Spleen (tissue), 11 donors: ENCODE results near the gene RALBP1. TPM values are rescaled to one million over a fixed set of nuclear protein-coding genes. Genes with fewer than 3 reads are reported as not detected.

Experiments used
- DNase-seq: peaks from one replicate; pipeline ENCODE4 v3.0.0-alpha.2; 2020
- H3K27ac ChIP-seq, 8 donors: fragments of 200-600 bp; sonication (generic) in 7 of 8; 1 replicate in 4 of 8; 2 replicates in 4 of 8; pipeline versions ENCODE4 v1.5.0 to v1.8.0; 2016 to 2021; ENCODE audit warnings: inconsistent platforms in 4 of 8, mild to moderate bottlenecking in 4 of 8, moderate library complexity in 1 of 8
- H3K27me3 ChIP-seq, 7 donors: fragments of 200-600 bp; sonication (generic) in 6 of 7; replicated peaks in 1 of 7; 1 replicate in 4 of 7; 2 replicates in 3 of 7; pipeline versions ENCODE4 v1.5.0 to v1.8.0; 2016 to 2021; ENCODE audit warnings: inconsistent platforms in 3 of 7, mild to moderate bottlenecking in 1 of 7
- H3K36me3 ChIP-seq, 6 donors: fragments of 200-600 bp; sonication (generic) in 5 of 6; 1 replicate in 4 of 6; 2 replicates in 2 of 6; pipeline versions ENCODE4 v1.5.0 to v1.8.0; 2016 to 2021; ENCODE audit warnings: inconsistent platforms in 2 of 6
- H3K4me1 ChIP-seq, 6 donors: fragments of 200-600 bp; sonication (generic) in 5 of 6; 1 replicate in 3 of 6; 2 replicates in 3 of 6; pipeline versions ENCODE4 v1.5.0 to v1.8.0; 2016 to 2021; ENCODE audit warnings: inconsistent platforms in 3 of 6
- H3K4me3 ChIP-seq, 8 donors: fragments of 200-600 bp; sonication (generic) in 7 of 8; 1 replicate in 4 of 8; 2 replicates in 4 of 8; pipeline versions ENCODE4 v1.5.0 to v1.8.0; 2016 to 2021; ENCODE audit warnings: inconsistent platforms in 4 of 8, mild to moderate bottlenecking in 4 of 8, moderate library complexity in 2 of 8
- H3K9me3 ChIP-seq, 8 donors: fragments of 200-600 bp; sonication (generic) in 7 of 8; 1 replicate in 4 of 8; 2 replicates in 4 of 8; pipeline versions ENCODE4 v1.5.0 to v1.8.0; 2016 to 2021; ENCODE audit warnings: inconsistent platforms in 4 of 8
- POLR2A ChIP-seq, 3 donors: fragments of 450-650 bp; IDR thresholded peaks; one replicate each; pipeline ENCODE4 v1.5.1; 2017; ENCODE audit warnings: antibody characterized with exemption in 3 of 3, mild to moderate bottlenecking in 1 of 3
- POLR2AphosphoS5 ChIP-seq, 3 donors: sonication (generic); formaldehyde crosslinking; IDR thresholded peaks; one replicate each; pipeline ENCODE4 v1.5.1; 2017; ENCODE audit warnings: antibody characterized with exemption in 3 of 3
- WGBS, 5 donors: extraction: QIAGEN DNeasy Blood & Tissue Kit in 3 of 5; methylation state at CpG; one replicate each; pipeline versions ENCODE4 v1.1.5 to v1.1.7; 2013 to 2018; 5-methylcytosine and 5-hydroxymethylcytosine counted together
- intact Hi-C: fragments of 100-400 bp; cut with DNase I; formaldehyde crosslinking; loops from one replicate; pipeline ENCODE4 v1.15.0; 2023; ENCODE audit warnings: low total_unique reads
- polyA plus RNA-seq, 3 donors: library from polyadenylated mRNA; stranded (reverse); fragments of 200-250 nt; gene quantifications; one replicate each; pipeline ENCODE4 v1.2.1, GENCODE V29; 2013
- total RNA-seq, 7 donors: library from RNA; depleted of rRNA in 3 of 7; stranded (reverse); fragments of >200 nt in 3 of 7; fragmentation: NEBNext Ultra II Directional in 4 of 7; extraction: Animal tissue kit (Norgen Biotek cat#: 25700) in 4 of 7; gene quantifications; one replicate each; pipeline versions ENCODE4 v1.1.0 to v1.2.1, GENCODE V29; 2016 to 2021
- TF ChIP-seq, protein P1 (sequence below), 11 experiments: fragments of 200-600 bp in 7 of 11; fragments of 450-650 bp in 4 of 11; sonication (generic) in 4 of 11; IDR thresholded peaks in 8 of 11; conservative IDR thresholded peaks in 3 of 11; 1 replicate in 7 of 11; 2 replicates in 4 of 11; pipeline versions ENCODE4 v1.4.0 to v1.8.0; 2016 to 2021; ENCODE audit warnings: antibody characterized with exemption in 11 of 11, inconsistent platforms in 4 of 11, mild to moderate bottlenecking in 1 of 11
- donor health status: healthy with polysubstance abuse.
- donor health status: DM: no; HTN: no; CAD: no; lungs with moderate emphysema.
- donor health status: DM: no; HTN: no; CAD: no.
- donor health status: Bipolar disorder and iron deficiency.
- donor health status: healthy.
- donor health status: DM: no; HTN: no; CAD: no.
- donor health status: DM: yes; HTN: yes; CAD: no.

Gene RALBP1
- total and polyA plus RNA-seq, 10 donors = 13.6 to 76.4 (median 50.0) TPM

DNA sequence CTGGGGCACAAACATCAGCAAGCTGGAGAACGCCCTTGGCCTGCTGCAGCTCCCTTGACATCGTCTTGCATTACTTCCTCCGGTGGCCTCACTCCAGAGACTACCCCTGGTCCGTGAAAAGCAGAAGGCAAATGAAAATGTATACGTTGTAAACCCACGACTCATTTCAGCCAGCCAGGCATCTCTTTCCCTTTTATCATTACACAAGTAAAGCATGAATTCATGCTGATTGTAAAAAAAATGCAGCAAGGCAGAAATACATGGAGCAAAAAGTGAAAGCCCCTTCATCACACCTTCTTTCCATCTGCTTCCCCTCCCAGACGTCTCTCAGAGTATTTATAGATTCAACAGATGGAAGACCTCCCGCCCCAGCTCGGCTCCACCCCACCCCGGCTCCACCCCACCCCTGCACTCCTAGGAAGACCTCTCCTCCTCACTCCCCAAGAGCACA is 41.6 kb upstream of the RALBP1 start:
- intact Hi-C loops = no loop called here
- no peak for DNase-seq
- Histone ChIP-seq H3K4me3 (peak overlapping the region in 1 of 8 donors; percentile 9), H3K9me3 (no peaks in the 10 kb centered on the region), H3K36me3 (no peaks in the 10 kb centered on the region), H3K4me1 (peaks cover 0 to 18% (median 11%) of the 10 kb centered on the region in 6 donors), H3K27me3 (no peaks in the 10 kb centered on the region), H3K27ac (peak overlapping the region in 3 of 8 donors; percentile 14 to 34 (median 33))
- 9 to 15% (median 10%) methylated on average over 10 of the region's 10 CpGs for WGBS, 5 donors
- no peak for TF ChIP-seq POLR2AphosphoS5 (IDR thresholded peaks at IDR 0.05)
- no peak for TF ChIP-seq POLR2A (IDR thresholded peaks at IDR 0.05)
- TF ChIP-seq, protein P1, sequence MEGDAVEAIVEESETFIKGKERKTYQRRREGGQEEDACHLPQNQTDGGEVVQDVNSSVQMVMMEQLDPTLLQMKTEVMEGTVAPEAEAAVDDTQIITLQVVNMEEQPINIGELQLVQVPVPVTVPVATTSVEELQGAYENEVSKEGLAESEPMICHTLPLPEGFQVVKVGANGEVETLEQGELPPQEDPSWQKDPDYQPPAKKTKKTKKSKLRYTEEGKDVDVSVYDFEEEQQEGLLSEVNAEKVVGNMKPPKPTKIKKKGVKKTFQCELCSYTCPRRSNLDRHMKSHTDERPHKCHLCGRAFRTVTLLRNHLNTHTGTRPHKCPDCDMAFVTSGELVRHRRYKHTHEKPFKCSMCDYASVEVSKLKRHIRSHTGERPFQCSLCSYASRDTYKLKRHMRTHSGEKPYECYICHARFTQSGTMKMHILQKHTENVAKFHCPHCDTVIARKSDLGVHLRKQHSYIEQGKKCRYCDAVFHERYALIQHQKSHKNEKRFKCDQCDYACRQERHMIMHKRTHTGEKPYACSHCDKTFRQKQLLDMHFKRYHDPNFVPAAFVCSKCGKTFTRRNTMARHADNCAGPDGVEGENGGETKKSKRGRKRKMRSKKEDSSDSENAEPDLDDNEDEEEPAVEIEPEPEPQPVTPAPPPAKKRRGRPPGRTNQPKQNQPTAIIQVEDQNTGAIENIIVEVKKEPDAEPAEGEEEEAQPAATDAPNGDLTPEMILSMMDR (IDR thresholded peaks at IDR 0.05 in 8 of 11, conservative IDR thresholded peaks at IDR 0.05 in 3 of 11) = no peak

DNA sequence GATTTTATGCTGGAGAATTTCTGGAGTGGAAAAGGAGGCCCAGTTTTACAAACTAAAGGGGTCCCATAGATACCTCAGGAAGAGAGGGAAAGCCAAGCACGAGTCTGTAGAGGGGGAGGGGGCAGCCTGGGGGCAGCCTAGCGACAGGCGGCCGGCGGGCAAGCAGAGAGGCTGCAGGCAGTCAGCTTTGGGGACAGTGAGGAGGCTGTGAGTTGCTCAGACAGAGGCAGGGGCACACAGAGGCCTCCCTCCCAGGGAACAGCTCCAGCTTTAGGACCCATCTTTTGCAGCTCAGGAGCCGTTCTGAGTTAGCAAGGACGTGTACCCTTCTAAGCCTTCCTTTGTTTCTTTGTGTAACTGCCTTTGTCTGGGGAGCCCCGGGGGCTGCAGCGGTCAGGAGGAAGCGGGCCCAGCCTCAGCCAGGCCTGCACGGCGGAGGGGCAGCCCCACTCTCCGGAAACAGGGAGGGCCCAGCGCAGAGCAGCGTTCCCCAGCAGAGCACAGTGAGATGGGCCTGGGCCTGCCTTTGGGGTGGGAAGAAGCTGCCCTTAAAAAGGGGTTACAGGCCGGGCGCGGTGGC is 41.1 kb upstream of the RALBP1 start:
- no peaks in the 10 kb centered on the region for H3K27me3 ChIP-seq
- peaks cover 0 to 18% (median 11%) of the 10 kb centered on the region in 6 donors for H3K4me1 ChIP-seq
- H3K4me3 ChIP-seq = peak overlapping the region in 1 of 8 donors; percentile 9
- peak overlapping the region in 5 of 8 donors; percentile 14 to 34 (median 22) for H3K27ac ChIP-seq
- 29 to 49% (median 44%) methylated on average over 13 to 18 of the region's 18 CpGs for WGBS, 5 donors
- no peaks in the 10 kb centered on the region for H3K36me3 ChIP-seq
- no peak for TF ChIP-seq POLR2A (IDR thresholded peaks at IDR 0.05)
- TF ChIP-seq POLR2AphosphoS5 (IDR thresholded peaks at IDR 0.05) = no peak
- TF ChIP-seq, protein P1 (IDR thresholded peaks at IDR 0.05 in 8 of 11, conservative IDR thresholded peaks at IDR 0.05 in 3 of 11) = no peak
- H3K9me3 ChIP-seq = no peaks in the 10 kb centered on the region
- intact Hi-C loops = no loop called here
- DNase-seq = no peak

DNA sequence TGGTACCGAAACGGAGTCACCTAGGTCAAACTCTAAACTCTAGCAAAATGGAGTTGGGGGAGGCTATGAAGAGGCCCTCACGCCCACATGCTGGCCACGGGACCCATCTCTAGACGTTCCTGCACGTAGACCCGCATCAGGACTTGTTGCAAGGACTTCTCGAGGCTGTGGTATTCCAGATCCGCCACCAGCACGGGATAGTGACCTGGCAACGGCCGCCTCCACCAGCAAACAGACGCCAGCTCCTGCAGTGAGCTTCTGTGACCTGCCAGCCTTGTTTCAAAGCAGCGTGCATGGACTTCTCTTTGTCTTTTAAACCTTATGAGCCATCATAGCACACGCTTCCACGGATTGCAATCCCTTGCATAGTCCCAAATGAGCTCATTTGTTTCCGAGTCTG is 40.3 kb upstream of the RALBP1 start:
- Histone ChIP-seq H3K36me3 (no peaks in the 10 kb centered on the region), H3K9me3 (no peaks in the 10 kb centered on the region), H3K27ac (no peak overlapping the region), H3K27me3 (no peaks in the 10 kb centered on the region), H3K4me3 (no peak overlapping the region), H3K4me1 (peaks cover 0 to 18% (median 11%) of the 10 kb centered on the region in 6 donors)
- TF ChIP-seq POLR2AphosphoS5 (IDR thresholded peaks at IDR 0.05) (no peak), POLR2A (IDR thresholded peaks at IDR 0.05) (no peak)
- TF ChIP-seq, protein P1 (IDR thresholded peaks at IDR 0.05 in 8 of 11, conservative IDR thresholded peaks at IDR 0.05 in 3 of 11) = no peak
- WGBS, 5 donors = 89 to 98% (median 95%) methylated on average over 17 of the region's 17 CpGs
- intact Hi-C loops = no loop called here
- no peak for DNase-seq

DNA sequence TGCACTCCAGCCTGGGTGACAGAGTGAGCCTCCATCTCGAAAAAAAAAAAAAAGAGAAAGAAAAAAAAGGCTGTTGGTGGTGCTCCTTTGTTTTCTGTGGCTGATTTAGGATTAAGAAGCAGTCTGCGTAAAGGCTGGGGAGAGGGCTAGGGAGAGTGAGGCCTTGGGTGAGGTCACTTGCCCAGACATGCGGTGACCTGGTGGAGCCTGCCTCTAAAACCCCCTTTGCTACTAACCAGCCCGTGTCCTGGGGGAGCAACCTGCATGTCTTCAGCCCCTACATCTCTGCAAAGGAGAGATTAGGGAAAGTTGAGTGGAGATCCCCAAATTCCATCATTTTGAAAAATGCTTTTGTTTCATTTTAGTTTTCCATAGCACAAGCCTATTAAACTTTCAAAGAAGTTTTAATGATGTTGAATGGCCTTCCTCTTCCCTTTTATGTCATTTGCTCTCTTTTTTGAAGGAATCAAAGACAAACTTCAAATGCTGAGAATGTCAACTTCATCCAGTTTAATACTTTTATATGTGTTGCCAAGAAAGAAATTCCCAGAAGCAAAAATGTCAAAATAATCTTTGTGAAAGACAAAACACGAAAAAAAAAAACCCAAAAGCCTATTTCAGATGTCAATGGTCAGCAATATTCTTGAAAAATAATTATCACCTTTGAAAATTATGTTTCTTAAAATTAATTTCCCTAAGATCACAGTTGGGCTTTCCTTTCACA is 38.9 kb upstream of the RALBP1 start:
- peaks cover 0 to 18% (median 11%) of the 10 kb centered on the region in 6 donors for H3K4me1 ChIP-seq
- no peaks in the 10 kb centered on the region for H3K36me3 ChIP-seq
- no peaks in the 10 kb centered on the region for H3K9me3 ChIP-seq
- WGBS, 5 donors = 67 to 87% (median 80%) methylated on average over 5 of the region's 5 CpGs
- DNase-seq = no peak
- intact Hi-C loops = no loop called here
- H3K4me3 ChIP-seq = no peak overlapping the region
- H3K27ac ChIP-seq = peak overlapping the region in 6 of 8 donors; percentile 19 to 55 (median 42)
- TF ChIP-seq, protein P1 (IDR thresholded peaks at IDR 0.05 in 8 of 11, conservative IDR thresholded peaks at IDR 0.05 in 3 of 11) = no peak
- TF ChIP-seq POLR2AphosphoS5 (IDR thresholded peaks at IDR 0.05) (no peak), POLR2A (IDR thresholded peaks at IDR 0.05) (no peak)
- no peaks in the 10 kb centered on the region for H3K27me3 ChIP-seq
